ENCODE results near the gene GLB1L2. TPM values are rescaled to one million over a fixed set of nuclear protein-coding genes. Genes with fewer than 3 reads are reported as not detected.

GLB1L2 gene
- total and polyA plus RNA-seq, 2 of the 4 experiments (the other 2 are of a cell fraction), result under 0.01 to 0.26 TPM

GRCh38 chr11:134282121-134283045 is 49.4 kb upstream of the GLB1L2 start:
- H3K4ac ChIP-seq (ENCODE audit: low read depth, low read length), result no peak overlapping the region
- in situ Hi-C loops (cut with MboI; ENCODE audit: low sequenced_read_pairs) (no loop called here), intact Hi-C loops (cut with micrococcal nuclease) (no loop called here), dilution Hi-C loops (cut with HindIII; ENCODE audit: low sequenced_read_pairs, unreplicated experiment) (no loop called here)
- H2AK9ac ChIP-seq (replicated peaks; ENCODE audit: low read depth, low read length, poor library complexity), result no peak overlapping the region
- no peak overlapping the region for H2BK5ac ChIP-seq (ENCODE audit: low read depth, low read length, poor library complexity, severe bottlenecking)
- no peak overlapping the region for H3K56ac ChIP-seq (ENCODE audit: extremely low read depth, insufficient read depth, low read length)
- H2AK5ac ChIP-seq (ENCODE audit: low read depth, low read length), result no peak overlapping the region
- H2BK120ac ChIP-seq (ENCODE audit: low read depth, low read length), result no peak overlapping the region
- H3K27ac ChIP-seq (ENCODE audit: insufficient read depth, low read length), result no peak overlapping the region
- H4K20me1 ChIP-seq (ENCODE audit: insufficient read depth, low read length), result no peaks in the 10 kb centered on the region
- H3K4me2 ChIP-seq (ENCODE audit: low read depth, low read length), result no peak overlapping the region
- no peaks in the 10 kb centered on the region for H3K36me3 ChIP-seq (ENCODE audit: control insufficient read depth, insufficient read depth, low read length)
- peaks cover 15% of the 10 kb centered on the region for H3K27me3 ChIP-seq (ENCODE audit: control insufficient read depth, insufficient read depth, low read length)
- CTCF ChIA-PET, result no interaction called here
- no peak overlapping the region for H3K18ac ChIP-seq (ENCODE audit: low read depth, low read length)
- no peaks in the 10 kb centered on the region for H3K9me1 ChIP-seq (ENCODE audit: insufficient read depth, low read length)
- TF ChIP-seq CTCF (conservative IDR thresholded peaks at IDR 0.05; ENCODE audit: low read depth, low read length), result no peak
- no peak for TF ChIP-seq RCOR1 (IDR thresholded peaks at IDR 0.05; ENCODE audit: insufficient replicate concordance, low read length)
- no peak for TF ChIP-seq MAZ (IDR thresholded peaks at IDR 0.05; ENCODE audit: borderline replicate concordance, low read depth, low read length)
- TF ChIP-seq BHLHE40 (IDR thresholded peaks at IDR 0.05; ENCODE audit: low read depth, low read length), result no peak
- no peak for DNase-seq
- POLR2A ChIA-PET (ENCODE audit: unreplicated experiment), result no interaction called here
- no peak overlapping the region for H2BK20ac ChIP-seq (ENCODE audit: low read depth, low read length)
- H3K14ac ChIP-seq (replicated peaks; ENCODE audit: low read depth, low read length), result no peak overlapping the region
- peaks cover 9% of the 10 kb centered on the region for H3K9me3 ChIP-seq (ENCODE audit: control insufficient read depth, insufficient read depth, low read length)
- no peaks in the 10 kb centered on the region for H3K4me1 ChIP-seq (ENCODE audit: control insufficient read depth, insufficient read depth, low read length)
- no peaks in the 10 kb centered on the region for H3K79me1 ChIP-seq (ENCODE audit: low read depth in 1 of 2, low read length in 2 of 2)
- no peak for ATAC-seq (ENCODE audit: low read depth)
- no peak overlapping the region for H2AFZ ChIP-seq (replicated peaks; ENCODE audit: low read length, poor library complexity)
- H3K9ac ChIP-seq (ENCODE audit: low read depth, low read length), result no peak overlapping the region
- H3K4me3 ChIP-seq (ENCODE audit: insufficient read depth, low read depth, low read length), result no peak overlapping the region
- no peak overlapping the region for H4K91ac ChIP-seq (ENCODE audit: insufficient read depth, low read depth, low read length)
- no TSS peak for BruUV-seq (replicated peaks)
- H4K8ac ChIP-seq (ENCODE audit: low read depth in 2 of 2, low read length in 2 of 2), result no peak overlapping the region
- H3K23ac ChIP-seq (ENCODE audit: low read depth, low read length), result no peak overlapping the region
- H2BK15ac ChIP-seq (ENCODE audit: low read depth, low read length), result no peak overlapping the region
- 79% methylated on average over 10 of the region's 22 CpGs; no CpG with 5 or more reads in 1 of the 2 experiments for WGBS, 2 experiments (ENCODE audit: extremely low coverage in 2 of 2, insufficient read length in 1 of 2)
- H4K5ac ChIP-seq (ENCODE audit: low read depth, low read length), result no peak overlapping the region
